ENCODE results near the gene UPF2. TPM values are rescaled to one million over a fixed set of nuclear protein-coding genes. Genes with fewer than 3 reads are reported as not detected.
"Not testable (repeated sequence)": the region's sequence is repeated elsewhere in the genome, so short reads cannot be mapped to it uniquely, and the experiment has no call there.

UPF2 gene
- total RNA-seq, 1 donor from 2014 or later: 16.4 TPM

GRCh38 chr10:12041766-12042408 is 722 bp downstream of the UPF2 start:
- no peak for DNase-seq (ENCODE audit: low spot score)

DNA sequence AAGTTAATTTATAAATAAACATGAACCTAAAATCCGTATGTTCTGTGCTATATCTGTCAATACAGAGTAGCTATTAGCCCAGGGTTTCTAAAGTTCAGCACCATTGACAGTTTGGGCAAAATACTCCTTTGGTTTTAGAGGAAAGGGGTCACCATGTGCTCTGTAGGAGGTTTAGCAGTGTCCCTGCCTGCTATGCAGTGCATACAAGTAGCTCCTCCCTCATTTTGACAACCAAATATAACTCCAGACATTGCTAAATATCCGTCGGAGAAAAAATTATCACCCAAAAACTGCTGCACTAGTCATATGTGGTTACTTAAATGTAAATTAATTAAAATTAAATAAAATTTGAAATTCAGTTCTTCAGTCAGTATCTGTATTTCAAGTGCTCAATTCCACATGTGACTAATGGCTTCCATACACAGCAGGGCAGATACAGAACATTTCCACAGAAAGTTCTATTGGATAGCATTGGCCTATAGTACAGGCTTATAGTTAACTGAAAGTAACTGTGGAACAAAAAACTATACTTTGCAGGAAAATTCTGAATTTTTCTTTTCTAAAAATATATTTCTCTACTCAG is 6.4 kb downstream of the UPF2 start:
- no peak for DNase-seq (ENCODE audit: low spot score)

DNA sequence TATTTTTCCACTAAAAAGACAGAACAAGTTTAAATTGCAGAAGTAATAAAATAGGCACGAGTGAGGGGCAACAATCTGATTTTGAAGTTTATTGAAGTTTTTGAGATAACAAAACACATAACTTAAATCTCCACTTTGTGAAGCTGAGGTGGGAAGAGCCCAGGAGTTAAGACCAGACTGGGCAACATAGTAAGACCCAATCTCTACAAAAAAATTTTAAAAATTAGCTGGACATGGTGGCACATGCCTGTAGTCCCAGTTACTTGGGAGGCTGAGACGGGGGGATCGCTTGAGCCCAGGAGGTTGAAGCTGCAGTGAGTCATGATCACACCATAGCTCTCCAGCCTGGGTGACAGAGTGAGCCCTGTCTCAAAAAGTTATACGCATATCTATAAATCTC is 11.2 kb downstream of the UPF2 start:
- no peak for DNase-seq (ENCODE audit: low spot score)

DNA sequence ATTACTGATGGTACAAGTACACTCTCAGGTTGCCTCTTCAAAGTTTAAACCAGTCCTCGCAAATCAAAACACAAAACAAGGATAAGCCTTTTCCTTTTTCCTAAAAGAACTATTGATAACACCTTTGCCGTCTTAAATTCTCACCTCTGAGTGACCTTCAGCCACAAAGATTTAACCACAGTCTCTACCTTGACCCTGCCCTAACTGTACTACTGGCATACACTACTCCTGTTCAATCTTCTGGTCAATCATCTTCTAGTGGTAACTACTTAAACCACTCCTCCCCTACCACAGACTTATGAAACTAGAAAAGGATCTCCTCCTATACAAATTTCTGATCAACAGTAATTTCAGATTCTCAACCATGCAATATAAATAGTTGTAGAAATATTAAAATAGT is 15.1 kb downstream of the UPF2 start:
- DNase-seq (ENCODE audit: low spot score): no peak

DNA sequence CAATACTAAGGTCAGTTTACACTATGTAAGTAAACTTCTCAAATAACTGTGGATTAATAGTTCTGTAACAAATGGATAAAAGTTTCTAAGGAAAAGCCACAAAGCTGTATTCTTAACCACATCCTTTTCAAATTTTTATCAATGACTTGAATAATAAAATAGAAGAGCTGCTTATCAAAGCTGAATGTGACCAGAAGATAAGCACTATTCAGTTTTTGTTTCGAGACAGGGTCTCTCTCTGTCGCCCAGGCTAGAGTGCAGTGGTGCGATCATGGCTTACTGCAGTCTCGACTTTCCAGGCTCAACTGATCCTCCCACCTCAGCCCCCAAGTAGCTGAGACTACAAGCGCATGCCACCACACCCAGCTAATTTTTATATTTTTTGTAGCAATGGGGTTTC is 17.0 kb downstream of the UPF2 start:
- DNase-seq (ENCODE audit: low spot score): no peak

DNA sequence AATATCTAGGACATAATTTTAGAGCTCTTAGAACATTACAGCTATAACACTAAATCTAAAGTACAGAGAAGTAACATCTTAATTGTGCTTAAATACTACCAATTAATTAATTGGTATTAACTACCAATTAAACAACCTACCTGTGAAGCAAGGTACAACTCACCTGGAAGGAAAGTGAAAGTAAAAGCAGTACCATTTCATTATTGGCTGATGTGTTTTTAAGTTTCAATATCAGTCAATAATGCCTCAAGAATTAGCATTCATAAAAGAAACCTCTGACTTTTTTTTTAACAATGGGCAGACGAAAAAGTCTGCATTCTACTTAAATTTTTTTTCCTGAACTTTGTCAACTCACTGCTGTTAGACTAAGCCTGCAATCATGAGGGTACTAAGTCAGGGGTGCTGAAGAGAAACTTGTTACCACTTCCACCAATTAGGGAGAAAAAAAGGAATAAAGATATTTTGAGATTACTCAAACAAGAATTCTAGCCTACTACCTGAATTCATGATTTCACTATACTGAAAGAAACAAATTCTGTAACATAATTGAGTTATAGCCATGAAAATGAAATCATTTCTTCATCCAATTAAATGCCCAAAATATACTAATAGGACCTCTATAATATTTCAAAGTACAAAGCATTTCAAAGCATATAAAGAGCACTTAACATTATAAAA is 19.9 kb downstream of the UPF2 start:
- DNase-seq (ENCODE audit: low spot score): no peak

DNA sequence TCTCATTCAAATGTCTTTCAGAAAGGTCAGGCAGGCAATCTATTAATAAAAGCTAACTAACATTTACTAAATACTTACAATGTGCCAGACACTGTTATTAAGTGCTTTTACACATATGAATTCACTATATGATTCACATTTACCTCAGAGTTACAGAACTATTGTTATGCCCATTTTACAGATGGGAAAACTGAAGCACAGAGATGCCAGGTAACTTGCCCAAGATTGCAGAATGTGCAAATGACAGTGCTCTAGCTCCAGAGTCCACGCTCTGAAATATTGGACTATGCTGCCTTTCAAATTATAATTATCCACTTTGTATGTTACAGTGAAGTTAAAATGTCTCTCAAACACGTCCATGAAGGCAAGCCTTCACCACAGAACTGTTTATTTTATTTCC is 22.0 kb downstream of the UPF2 start:
- DNase-seq (ENCODE audit: low spot score): no peak

DNA sequence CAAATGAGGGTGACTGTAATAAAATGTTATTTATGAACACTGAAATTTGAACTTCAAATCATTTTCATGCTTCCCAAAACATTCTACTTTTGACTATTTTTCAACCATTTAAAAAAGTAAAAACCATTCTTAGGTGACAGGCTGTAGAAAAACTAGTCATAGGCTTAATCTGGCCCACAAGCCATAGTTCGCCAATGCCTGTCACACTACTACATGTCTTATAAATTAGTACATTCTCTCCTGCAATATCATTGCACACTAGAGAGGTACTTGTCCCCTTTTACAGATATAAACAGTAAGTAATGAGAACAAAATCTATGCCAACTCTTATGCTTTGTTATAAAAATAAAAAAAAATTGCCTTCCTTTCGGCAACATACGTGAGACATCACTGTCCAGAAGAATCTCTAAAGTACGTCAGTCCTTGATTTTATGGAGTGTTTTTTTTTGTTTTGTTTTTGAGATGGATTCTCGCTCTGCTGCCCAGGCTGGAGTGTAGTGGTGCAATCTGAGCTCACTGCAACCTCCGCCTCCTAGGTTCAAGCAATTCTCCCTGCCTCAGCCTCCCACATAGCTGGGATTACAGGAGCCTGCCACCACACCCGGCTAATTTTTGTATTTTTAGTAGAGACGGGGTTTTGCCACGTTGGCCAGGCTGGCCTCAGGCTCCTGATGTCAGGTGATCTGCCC is 23.2 kb downstream of the UPF2 start:
- no peak for DNase-seq (ENCODE audit: low spot score)

DNA sequence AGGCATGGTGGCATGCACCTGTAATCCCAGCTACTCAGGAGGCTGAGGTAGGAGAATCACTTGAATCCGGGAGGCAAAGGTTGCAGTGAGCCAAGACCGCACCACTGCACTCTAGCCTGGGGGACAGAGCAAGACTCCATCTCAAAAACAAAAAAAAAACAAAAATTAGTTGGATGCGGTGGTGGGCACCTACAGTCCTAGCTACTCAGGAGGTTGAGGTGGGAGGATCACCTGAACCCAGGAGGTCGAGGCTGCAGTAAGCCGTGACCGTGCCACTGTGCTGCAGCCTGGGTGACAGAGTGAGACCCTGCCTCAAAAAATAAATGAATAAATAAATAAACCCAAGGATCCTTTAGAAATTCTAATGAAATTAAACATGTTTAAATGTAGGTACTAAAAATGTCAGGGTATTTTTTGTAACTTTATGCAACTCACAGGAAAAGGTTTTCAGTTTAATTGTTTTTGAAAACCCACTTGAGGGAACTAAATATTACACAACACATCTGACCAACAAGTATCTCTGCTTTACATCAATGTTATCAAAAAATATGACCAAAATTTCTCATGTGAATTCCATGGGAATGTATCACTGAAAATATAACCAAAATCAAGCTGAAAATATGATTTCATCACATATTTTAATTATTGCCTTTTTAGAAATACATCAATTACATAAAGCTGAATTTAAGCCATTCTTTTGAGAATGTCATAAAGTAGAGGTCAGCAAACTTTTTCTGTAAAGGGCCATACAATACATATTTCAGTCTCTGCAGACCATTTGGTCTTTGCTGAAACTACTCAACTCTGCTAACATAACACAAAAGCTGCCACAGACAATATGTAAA is 23.9 kb downstream of the UPF2 start:
- DNase-seq (ENCODE audit: low spot score): no peak

DNA sequence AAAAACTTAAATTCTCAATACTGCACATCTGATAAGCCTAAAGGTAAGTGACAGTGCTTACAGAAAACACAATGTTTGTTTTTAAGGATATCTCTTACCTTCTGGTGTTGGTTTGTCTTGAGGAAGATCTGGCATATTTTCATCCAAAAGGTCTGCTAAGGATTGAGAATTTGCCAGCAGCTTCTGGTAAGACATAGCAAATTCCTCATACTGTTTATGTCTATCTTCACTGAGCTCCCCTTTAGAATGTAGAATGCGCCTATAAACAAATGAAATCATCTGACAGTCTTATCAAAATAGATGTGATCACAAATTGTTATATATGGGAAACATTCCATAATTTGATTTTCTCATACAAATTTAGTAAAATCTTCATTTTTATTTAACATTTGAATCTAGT is 28.7 kb downstream of the UPF2 start:
- no peak for DNase-seq (ENCODE audit: low spot score)

DNA sequence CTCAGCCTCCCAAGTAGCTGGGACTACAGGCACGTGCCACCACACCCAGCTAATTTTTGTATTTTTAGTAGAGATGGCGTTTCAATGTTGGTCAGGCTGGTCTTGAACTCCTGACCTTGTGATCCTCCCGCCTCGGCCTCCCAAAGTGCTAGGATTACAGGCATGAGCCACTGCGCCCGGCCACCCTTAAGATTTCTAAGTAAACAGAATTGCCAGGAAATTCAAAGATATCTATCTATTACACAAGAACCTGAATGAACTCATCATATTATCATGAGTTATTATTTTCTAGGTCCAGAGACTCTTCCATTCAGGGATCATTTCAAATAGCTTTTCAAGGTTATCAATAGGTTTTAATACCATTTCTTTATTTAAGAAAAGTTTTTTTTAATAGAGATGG is 29.2 kb downstream of the UPF2 start:
- not testable (repeated sequence) for DNase-seq (ENCODE audit: low spot score)

DNA sequence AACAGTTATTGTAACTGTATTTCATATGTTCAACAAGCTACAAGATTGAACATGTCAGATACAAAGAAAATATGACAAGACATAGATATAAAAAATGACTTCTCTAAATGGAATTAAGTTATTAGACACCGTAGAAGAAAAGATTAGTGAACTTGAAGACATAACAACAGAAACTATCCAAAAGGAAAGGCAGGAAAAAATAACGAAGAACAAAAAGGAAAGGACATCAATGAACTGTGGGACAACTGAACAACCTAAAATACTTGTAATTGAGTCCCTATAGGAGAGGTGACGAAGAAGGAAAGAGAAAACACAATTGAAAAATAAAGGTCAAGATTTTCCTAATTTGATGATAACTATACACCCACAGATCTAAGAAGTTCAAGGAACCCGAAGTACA is 32.3 kb downstream of the UPF2 start:
- DNase-seq (ENCODE audit: low spot score): no peak

DNA sequence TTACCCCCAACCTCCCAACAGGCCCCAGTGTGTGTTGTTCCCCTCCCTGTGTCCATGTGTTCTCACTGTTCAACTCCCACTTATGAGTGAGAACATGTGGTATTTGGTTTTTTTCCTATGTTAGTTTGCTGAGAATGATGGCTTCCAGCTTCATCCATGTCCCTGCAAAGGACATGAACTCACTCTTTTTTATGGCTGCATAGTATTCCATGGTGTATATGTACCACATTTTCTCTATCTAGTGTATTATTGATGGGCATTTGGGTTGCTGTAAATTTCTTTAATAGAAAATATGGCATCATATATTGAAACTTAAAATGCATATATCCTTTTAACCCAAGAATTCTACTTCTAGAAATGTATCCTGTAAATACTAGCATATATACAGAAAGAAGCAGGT is 33.8 kb downstream of the UPF2 start:
- not testable (repeated sequence) for DNase-seq (ENCODE audit: low spot score)

GRCh38 chr10:12006671-12007070 is 35.9 kb downstream of the UPF2 start:
- DNase-seq (ENCODE audit: low spot score): no peak

DNA sequence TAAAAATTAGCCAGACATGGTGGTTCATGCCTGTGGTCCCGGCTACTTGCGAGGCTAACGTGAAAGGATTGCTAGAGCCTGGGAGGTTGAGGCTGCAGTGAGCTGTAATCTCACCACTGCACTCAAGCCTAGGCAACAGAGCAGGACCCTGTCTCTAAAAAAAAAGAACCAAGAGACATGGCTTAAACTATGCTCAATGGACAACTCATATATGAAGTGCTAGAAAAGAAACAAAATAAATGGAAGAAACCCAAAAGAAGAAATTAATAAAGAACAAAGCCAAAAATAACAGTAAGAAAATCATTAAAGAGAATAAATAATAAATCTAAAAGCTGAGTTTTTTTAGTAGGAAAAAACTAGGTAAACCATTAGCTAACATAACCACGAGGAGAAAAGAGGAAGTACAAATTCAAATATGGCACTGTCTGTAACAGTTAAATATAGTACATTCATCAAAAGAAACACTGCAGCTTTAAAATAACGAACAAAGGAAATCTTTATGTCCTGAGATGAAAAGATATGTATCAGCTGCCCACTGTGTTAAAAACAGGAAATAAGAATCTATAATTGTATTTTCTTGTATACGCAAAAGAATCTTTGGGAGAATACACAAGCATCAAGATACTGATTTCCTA is 48.7 kb downstream of the UPF2 start:
- no peak for DNase-seq (ENCODE audit: low spot score)

DNA sequence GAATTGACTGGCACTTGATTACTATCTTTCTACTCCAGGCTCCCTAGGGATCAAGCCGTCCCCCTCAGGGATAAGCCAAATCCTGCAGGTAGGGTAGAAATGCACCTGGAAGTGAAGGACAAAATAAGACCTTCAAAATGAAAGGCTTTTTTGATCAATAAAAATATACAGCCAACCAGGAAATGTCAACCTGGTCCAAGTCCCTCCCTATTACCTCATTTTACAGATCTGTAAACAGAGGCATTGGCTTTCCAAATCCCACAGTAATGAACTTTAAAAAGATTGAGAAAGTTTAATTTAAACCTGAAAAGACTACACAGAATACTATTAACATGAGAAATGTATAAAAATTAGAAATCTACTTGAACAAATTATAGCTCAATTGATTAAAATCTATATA is 53.7 kb downstream of the UPF2 start:
- no peak for DNase-seq (ENCODE audit: low spot score)

DNA sequence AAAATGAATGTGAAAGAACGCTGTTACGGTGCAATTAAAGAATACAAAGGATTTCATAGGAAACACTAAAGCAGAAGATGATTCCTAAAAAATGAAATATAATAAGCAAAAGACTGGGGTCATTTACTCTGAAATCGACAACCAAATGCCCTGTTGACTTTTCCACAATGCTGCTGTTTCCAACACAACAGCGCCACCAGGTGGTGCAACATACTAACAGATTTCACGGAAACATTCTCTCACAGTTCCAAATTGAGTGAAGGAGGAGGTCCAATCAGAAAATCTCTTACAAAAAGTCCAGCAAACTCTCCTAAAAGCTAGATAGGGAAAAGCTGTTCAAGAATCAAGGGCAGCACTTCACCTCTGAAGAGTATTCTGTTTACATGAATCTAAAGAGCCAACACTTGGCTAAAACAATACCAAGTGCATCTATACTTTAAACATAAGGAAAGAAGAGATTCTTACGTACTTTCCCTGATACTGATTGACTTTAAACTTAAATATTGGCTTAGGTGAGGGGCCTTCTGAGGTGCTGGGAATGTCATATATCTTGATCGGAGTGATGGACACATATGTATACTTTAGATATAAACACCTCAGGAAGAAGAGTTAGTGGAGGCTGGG is 55.9 kb downstream of the UPF2 start:
- DNase-seq (ENCODE audit: low spot score): no peak

DNA sequence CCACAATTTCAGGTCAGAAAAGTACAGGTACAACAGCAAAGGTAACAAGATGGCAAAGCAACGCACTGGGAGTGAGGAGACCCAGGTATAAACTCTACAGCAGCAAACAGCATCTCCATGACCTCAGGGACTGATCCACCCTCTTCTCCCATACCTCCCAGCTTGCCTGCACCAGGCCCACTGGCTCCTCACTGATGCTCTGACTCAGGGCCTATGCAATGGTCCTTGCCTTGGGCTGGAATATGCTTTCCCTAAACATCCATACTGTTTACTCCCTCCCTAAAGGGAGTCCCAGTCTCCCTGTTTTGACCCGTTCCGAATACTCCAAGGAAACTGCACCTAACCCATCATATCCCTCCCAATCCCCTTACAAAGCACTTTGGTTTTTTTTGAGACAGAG is 60.4 kb downstream of the UPF2 start:
- no peak for DNase-seq (ENCODE audit: low spot score)

GRCh38 chr10:11975795-11976194 is 66.8 kb downstream of the UPF2 start:
- no peak for DNase-seq (ENCODE audit: low spot score)

DNA sequence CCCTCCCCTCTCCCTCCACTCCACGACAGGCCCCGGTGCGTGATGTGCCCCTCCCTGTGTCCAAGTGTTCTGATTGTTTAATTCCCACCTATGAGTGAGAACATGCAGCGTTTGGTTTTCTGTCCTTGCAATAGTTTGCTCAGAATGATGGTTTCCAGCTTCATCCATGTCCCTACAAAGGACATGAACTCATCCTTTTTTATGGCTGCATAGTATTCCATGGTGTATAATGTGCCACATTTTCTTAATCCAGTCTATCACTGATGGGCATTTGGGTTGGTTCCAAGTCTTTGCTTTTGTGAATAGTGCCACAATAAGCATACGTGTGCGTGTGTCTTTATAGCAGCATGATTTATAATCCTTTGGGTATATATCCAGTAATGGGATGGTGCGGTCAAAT is 70.1 kb downstream of the UPF2 start:
- not testable (repeated sequence) for DNase-seq (ENCODE audit: low spot score)

Measured in mesenteric fat pad (tissue), 1 donor.